OCI-LY3 (cell line): ENCODE results near the gene DHRSX.
"Not testable (repeated sequence)": the region's sequence is repeated elsewhere in the genome, so short reads cannot be mapped to it uniquely, and the experiment has no call there.

ENCODE experiments used
- EZH2phosphoT487 ChIP-seq: fragments of 200-600 bp; shearing (Covaris generic); IDR thresholded peaks from 2 replicates; pipeline ENCODE4 v1.6.1; 2018; ENCODE audit warnings: antibody characterized with exemption, mixed run types, low read depth
- TF ChIP-seq, protein P1 (sequence below): fragments of 200-600, 300-600 bp; sonication (generic); IDR thresholded peaks from 2 replicates; pipeline ENCODE4 v1.5.1; 2014; ENCODE audit warnings: antibody characterized with exemption, low read length, low read depth

GRCh38 chrX:2419418-2419817 lies 81.4 kb downstream of the DHRSX start:
- TF ChIP-seq, protein P1, sequence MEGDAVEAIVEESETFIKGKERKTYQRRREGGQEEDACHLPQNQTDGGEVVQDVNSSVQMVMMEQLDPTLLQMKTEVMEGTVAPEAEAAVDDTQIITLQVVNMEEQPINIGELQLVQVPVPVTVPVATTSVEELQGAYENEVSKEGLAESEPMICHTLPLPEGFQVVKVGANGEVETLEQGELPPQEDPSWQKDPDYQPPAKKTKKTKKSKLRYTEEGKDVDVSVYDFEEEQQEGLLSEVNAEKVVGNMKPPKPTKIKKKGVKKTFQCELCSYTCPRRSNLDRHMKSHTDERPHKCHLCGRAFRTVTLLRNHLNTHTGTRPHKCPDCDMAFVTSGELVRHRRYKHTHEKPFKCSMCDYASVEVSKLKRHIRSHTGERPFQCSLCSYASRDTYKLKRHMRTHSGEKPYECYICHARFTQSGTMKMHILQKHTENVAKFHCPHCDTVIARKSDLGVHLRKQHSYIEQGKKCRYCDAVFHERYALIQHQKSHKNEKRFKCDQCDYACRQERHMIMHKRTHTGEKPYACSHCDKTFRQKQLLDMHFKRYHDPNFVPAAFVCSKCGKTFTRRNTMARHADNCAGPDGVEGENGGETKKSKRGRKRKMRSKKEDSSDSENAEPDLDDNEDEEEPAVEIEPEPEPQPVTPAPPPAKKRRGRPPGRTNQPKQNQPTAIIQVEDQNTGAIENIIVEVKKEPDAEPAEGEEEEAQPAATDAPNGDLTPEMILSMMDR: not testable (repeated sequence)
- TF ChIP-seq EZH2phosphoT487: not testable (repeated sequence)
